ENCODE measurements around the gene PHACTR3.

The PHACTR3 gene

DNA sequence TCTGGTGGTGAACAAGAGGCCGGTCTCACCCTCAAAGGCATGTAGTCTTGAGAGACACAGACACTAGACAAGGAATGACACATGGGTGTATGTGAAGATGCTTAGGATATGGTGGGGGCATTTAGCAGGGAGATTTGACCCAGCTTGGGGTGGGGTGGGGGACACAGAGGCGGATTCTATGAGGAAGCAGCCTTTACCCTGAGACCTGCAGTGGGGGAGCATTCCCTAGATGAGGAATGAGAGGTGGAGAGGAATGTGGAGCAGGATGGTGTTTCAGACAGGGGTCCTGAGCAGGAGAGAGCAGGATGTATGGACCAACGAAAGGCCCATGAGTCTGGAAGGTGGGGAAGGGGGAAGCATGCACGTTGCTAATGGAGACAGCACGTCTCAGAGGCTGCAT is 57.8 kb downstream of the PHACTR3 start:
- no peak overlapping the region for H3K27ac ChIP-seq
- TF ChIP-seq, protein P1, sequence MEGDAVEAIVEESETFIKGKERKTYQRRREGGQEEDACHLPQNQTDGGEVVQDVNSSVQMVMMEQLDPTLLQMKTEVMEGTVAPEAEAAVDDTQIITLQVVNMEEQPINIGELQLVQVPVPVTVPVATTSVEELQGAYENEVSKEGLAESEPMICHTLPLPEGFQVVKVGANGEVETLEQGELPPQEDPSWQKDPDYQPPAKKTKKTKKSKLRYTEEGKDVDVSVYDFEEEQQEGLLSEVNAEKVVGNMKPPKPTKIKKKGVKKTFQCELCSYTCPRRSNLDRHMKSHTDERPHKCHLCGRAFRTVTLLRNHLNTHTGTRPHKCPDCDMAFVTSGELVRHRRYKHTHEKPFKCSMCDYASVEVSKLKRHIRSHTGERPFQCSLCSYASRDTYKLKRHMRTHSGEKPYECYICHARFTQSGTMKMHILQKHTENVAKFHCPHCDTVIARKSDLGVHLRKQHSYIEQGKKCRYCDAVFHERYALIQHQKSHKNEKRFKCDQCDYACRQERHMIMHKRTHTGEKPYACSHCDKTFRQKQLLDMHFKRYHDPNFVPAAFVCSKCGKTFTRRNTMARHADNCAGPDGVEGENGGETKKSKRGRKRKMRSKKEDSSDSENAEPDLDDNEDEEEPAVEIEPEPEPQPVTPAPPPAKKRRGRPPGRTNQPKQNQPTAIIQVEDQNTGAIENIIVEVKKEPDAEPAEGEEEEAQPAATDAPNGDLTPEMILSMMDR (IDR thresholded peaks at IDR 0.05), result no peak
- no peak for TF ChIP-seq ZFX (IDR thresholded peaks at IDR 0.05; ENCODE audit: borderline replicate concordance)

DNA sequence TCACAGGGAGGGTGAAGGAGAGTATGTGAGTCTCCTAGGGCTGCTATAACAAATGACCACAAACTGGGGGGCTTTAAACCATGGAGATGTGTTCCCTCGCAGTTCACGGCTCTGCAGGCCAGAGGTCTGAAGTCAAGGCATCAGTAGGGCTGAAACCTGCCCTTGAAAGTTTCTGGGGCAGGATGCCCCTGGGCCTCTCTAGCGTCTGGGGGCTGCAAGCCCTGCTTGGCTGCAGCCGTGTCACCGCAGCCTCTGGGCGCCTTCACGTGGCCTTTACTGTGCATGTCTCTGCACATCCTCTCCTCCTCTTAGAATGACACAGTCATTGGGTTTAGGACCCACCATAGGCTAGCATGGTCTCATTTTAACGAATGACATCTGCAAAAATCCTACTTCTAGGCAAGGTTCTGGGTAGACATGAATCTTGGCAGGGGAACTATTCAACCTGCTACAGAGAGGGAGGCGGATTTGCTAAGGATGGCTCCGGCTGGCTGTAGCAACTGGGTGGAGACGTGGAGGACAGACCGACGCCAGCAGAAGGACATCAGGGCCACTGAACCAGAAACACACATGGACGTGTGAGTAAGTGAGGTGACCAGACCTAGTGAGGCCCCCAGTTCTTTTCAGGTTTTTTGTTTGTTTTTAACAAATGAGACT is 58.6 kb downstream of the PHACTR3 start:
- TF ChIP-seq ZFX (IDR thresholded peaks at IDR 0.05; ENCODE audit: borderline replicate concordance), result no peak
- TF ChIP-seq, protein P1 (IDR thresholded peaks at IDR 0.05), result no peak
- H3K27ac ChIP-seq, result no peak overlapping the region

DNA sequence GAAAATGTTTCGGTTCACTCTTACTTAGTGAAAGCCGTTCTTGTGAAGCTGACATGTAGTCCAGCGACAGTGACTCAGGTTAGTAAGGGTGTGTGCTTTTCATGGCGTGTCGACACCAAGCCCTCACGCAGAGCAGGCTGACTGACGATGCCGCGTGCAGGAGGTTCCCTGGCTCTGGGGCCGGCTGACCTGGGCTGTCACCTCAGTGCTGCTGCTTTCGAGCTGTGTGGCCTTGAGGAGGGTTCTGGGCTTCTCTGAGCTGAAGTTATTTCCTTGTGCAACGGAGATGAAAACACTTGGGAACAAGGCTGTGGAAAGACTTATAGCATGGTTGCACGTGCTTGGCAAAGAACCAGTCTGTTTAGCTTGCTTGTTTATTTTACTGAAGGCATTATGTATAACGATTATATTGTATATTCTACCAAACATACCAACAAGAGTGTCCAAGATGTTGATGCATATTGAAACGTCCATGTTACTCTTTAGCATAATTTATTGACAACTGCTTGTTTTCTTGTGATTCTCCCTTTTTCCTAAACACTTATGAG is 59.2 kb downstream of the PHACTR3 start:
- no peak overlapping the region for H3K27ac ChIP-seq
- no peak for TF ChIP-seq ZFX (IDR thresholded peaks at IDR 0.05; ENCODE audit: borderline replicate concordance)
- TF ChIP-seq, protein P1 (IDR thresholded peaks at IDR 0.05), result no peak

DNA sequence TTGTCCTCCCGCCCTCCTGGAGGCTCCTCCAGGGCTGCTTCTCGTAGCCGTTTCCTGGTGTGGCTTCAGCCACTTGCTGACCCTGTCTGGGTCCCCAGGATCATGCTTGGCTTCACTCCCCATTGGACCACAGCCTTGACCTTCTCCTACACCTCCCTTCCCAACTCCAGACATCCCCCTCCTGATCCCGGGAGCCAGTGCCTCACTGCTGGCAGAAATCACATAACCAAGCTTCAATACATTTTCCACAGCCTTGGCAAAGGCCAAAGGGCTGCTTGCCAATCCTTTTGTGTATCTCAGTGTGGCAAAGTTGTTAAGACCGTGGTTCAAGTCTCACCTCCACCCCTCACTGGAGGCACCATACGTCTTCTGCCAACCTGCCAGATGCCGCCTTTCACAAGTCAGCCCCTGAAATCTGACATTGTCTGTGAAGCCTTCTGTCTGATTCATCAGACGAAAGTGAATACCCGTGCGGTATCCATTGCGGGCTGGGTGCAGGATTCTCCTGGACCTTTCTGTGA is 60.1 kb downstream of the PHACTR3 start:
- no peak for TF ChIP-seq ZFX (IDR thresholded peaks at IDR 0.05; ENCODE audit: borderline replicate concordance)
- TF ChIP-seq, protein P1 (IDR thresholded peaks at IDR 0.05), result no peak
- H3K27ac ChIP-seq, result no peak overlapping the region

DNA sequence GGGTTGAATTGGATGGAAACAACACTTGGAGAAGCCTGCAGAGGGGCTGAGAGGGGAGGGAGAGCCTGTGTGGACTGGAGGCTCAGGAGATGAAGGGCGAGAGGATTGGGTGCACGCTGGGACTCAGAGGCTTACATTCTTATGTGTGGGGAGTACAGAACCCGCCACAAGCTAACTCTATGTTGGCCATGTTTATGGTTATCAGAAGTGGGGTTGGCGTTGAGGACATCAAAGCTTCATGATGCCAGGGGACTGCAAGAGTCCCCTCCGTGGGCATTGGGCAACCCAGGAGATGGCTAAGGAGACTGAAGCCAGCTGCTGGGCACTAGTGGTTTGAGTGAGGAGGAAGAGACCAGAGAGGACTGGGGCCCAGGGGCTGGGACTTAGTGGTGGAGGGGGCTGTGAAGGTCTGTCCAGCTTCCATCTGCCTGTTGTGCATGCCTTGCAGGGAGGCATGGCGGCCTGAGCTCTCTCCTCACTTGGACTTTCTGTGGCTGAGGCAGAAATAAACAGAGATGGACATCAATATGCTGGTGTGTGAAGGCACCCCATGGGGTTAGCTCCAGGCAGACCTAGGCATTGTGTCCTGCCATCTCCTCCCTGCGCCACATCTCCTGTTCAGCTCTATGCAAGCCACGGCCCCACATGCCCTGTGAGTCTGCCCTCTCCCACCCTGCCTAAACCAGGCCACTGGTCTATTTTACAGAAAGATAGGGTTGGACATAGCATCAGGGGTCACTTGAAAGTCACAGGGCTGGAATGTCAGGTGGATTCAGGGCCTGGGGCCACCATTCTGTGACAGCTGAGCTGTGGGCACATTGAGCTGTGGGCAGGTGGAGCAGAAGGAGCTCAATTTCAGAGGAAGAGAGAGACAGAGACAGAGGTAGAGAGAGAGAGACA is 61.6 kb downstream of the PHACTR3 start:
- TF ChIP-seq ZFX (IDR thresholded peaks at IDR 0.05; ENCODE audit: borderline replicate concordance), result no peak
- TF ChIP-seq, protein P1 (IDR thresholded peaks at IDR 0.05), result no peak
- no peak overlapping the region for H3K27ac ChIP-seq

DNA sequence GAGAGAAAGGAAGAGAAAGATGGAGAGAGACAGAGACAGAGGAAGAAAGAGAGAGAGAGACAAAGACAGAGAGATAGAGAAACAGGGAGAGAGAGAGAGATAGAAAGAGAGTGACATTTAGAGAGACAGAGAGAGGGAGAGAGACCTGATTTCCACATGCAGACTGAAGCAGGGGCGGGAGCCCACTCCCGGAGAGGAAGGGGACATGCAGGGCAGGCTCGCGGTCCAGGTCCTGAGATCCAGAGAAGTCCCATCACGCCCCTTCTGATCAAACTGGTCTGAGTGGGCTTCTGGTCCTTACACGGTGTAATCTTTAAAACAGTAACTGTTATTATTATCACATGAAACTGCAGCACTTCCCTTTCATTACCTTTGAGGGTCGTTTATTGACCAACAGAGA is 62.2 kb downstream of the PHACTR3 start:
- TF ChIP-seq, protein P1 (IDR thresholded peaks at IDR 0.05), result no peak
- H3K27ac ChIP-seq, result no peak overlapping the region
